Mononuclear cell (primary cell): ENCODE measurements around the gene SERTAD2. TPM values are rescaled to one million over a fixed set of nuclear protein-coding genes. Genes with fewer than 3 reads are reported as not detected.

Experiments used
- H3K27me3 ChIP-seq: 2 replicates; pipeline ENCODE4 v1.6.0; 2011; ENCODE audit warnings: low read length, control low read depth; ENCODE audit not compliant: insufficient read depth
- H3K4me1 ChIP-seq: 2 replicates; pipeline ENCODE4 v1.5.1; 2011; ENCODE audit warnings: mild to moderate bottlenecking, low read length, control low read depth; ENCODE audit not compliant: insufficient read depth
- H3K4me3 ChIP-seq: 2 replicates; pipeline ENCODE4 v1.5.1; 2011; ENCODE audit warnings: mild to moderate bottlenecking, low read length, moderate library complexity
- H3K9me3 ChIP-seq: 2 replicates; pipeline ENCODE4 v1.5.1; 2011; ENCODE audit warnings: low read depth, mild to moderate bottlenecking, control low read depth, low read length
- total RNA-seq: library from RNA; depleted of rRNA; stranded (reverse); fragments of >200 nt; gene quantifications from one replicate; pipeline ENCODE4 v1.2.3, GENCODE V29; 2012

The SERTAD2 gene
- total RNA-seq, 1 donor, result 45.4 TPM

DNA sequence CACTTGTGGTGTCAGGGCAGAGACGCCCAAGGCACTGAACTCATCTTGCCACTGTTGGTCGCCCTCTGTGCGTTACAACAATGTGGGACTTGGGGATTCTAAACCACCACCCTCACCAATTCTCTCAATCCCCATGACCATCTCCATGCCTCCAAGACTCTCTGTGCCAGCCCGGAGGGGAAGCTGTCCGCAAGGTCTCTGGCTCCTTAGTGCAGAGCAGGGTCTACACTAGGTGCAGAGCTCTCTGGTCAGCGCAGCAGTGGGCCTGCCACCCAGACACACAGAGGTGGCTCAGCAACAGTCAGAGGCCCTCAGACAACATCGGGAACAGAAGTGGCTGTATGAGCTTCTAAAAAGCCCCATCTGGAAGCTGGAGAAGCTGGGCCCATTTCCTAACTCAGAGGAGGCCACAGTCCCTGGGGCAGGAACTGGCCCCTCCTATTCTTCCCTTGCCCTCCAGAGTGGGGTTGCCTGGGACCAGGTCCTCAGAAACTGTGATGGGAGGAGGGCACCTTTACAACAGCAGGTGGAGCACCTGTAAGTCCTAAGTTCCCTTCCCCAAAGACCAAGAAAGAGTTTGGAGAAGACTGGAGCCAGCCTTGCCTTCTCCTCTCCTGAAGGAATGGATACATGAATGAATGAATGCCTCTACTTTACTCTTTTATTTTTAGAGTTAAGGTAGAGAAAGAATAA is 37.7 kb downstream of the SERTAD2 start:
- H3K27me3 ChIP-seq, result no peaks in the 10 kb centered on the region
- H3K4me3 ChIP-seq, result no peak overlapping the region
- H3K4me1 ChIP-seq, result no peaks in the 10 kb centered on the region
- no peaks in the 10 kb centered on the region for H3K9me3 ChIP-seq

- Histone ChIP-seq H3K9me3 (no peaks in the 10 kb centered on the region), H3K27me3 (no peaks in the 10 kb centered on the region), H3K4me1 (no peaks in the 10 kb centered on the region), H3K4me3 (no peak overlapping the region)
These were observed 38.4 kb downstream of the SERTAD2 start for GRCh38 chr2:64615192-64615763.

DNA sequence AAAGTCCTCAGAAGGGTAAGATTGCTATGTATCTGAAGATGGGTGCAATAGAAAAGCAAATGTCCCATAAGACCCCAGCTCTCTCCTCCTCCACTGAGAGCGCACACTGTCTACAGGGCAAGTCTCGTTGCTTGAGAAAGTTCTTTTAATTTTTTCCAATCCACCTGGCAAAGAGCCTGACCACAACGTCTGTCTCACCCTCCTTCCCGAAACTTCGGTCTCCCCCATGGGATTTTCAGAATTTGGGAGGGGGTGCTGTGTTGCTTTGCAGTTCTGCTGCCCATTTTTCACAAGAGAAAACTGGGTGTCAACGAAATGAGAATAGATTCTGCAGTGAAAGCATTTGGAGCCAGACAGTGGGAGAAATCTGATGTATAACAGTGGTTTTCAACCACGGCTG is 40.4 kb downstream of the SERTAD2 start:
- Histone ChIP-seq H3K27me3 (no peaks in the 10 kb centered on the region), H3K9me3 (no peaks in the 10 kb centered on the region), H3K4me3 (no peak overlapping the region), H3K4me1 (peaks cover 14% of the 10 kb centered on the region)

DNA sequence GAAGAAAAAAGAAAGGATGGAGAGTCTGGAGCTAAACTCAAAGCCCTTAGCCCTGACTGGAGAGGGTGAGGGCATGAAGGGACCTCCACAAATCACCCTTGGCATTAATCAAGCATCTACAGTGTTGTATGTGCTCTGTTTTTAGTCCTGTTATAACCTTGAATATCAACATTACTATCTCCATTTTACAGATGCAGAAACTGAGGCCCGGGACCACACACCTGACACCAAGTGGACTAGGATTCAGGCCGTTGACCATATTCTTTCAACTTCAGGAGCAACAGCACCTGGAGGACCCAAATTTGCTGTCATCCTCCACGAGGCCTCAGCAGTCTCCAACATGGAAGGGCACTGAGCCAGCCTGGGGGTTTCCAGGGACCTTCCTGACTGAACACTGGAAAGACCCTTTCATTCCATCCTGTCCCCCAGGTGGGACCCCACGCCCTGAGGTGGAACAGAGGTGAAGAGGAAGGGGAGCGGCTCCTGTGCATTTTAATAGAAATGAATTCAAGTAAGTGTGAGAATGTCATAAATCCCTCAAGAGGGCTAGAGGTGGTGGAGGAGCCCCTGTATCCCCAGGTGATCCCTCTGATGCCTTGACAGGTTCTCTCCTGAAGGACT is 41.0 kb downstream of the SERTAD2 start:
- H3K4me3 ChIP-seq, result no peak overlapping the region
- no peaks in the 10 kb centered on the region for H3K9me3 ChIP-seq
- peaks cover 20% of the 10 kb centered on the region for H3K4me1 ChIP-seq
- no peaks in the 10 kb centered on the region for H3K27me3 ChIP-seq

- Histone ChIP-seq H3K4me1 (peaks cover 35% of the 10 kb centered on the region), H3K27me3 (no peaks in the 10 kb centered on the region), H3K9me3 (no peaks in the 10 kb centered on the region), H3K4me3 (no peak overlapping the region)
These were observed 43.3 kb downstream of the SERTAD2 start for GRCh38 chr2:64610316-64610855.

GRCh38 chr2:64609942-64610281 is 43.8 kb downstream of the SERTAD2 start:
- H3K9me3 ChIP-seq, result no peaks in the 10 kb centered on the region
- peaks cover 35% of the 10 kb centered on the region for H3K4me1 ChIP-seq
- peak overlapping the region; percentile 58 for H3K4me3 ChIP-seq
- H3K27me3 ChIP-seq, result no peaks in the 10 kb centered on the region

DNA sequence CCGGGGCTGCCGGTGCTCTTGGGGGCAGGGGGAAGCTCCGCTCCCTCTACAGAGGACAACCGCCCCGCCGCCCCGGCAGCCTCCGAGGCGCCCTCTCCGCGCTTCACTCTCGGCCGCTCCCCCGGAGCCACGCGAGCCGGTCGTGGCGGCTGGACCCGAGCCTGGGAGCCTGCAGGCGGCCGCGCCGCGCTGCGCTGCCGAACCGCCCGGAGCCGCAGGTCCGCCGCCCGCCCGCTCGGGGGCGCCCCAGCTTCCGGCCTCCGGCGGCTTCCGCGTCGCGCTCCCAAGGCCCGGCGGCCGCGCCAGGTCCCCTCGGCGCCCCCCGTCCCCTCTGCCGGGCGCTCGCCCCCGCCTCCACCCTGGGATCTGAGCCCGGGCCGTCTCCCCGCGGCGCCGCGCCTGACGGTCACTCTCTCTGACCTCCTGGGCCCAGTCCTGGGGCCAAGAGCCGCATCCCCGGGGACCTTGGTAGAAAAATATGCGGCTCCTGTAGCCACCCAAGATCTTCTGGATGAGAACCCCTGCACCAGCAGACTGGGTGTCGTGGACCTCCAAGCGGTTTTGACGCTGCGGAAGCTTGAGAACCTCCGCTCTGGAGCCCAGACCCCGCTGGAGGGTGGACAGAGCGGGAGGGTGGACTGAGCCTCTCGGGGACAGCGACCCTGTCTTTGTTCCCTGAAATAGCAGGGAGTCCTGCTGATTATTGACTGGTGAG is 44.3 kb downstream of the SERTAD2 start:
- Histone ChIP-seq H3K4me1 (peaks cover 35% of the 10 kb centered on the region), H3K4me3 (peak overlapping the region; percentile 58), H3K9me3 (no peaks in the 10 kb centered on the region), H3K27me3 (no peaks in the 10 kb centered on the region)

DNA sequence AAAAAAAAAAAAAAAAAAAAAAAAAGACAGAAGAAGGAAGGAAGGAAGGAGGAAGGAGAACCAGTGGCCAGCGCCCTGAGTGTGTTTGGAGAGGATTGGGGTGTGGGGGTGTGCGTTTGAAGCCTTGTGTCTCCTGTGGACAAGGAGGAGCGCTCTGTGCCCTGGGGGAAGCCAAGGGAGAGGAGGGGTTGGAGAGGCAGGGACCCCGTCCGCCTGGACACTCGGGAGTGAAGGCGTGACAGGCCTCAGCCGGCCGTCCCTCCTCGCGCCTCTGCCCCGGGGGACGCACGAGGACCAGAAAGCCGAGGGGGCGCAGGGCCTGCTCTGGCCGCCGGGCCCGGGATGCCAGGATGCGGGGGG is 44.9 kb downstream of the SERTAD2 start:
- Histone ChIP-seq H3K9me3 (no peaks in the 10 kb centered on the region), H3K27me3 (no peaks in the 10 kb centered on the region), H3K4me3 (peak overlapping the region; percentile 58), H3K4me1 (peaks cover 35% of the 10 kb centered on the region)

DNA sequence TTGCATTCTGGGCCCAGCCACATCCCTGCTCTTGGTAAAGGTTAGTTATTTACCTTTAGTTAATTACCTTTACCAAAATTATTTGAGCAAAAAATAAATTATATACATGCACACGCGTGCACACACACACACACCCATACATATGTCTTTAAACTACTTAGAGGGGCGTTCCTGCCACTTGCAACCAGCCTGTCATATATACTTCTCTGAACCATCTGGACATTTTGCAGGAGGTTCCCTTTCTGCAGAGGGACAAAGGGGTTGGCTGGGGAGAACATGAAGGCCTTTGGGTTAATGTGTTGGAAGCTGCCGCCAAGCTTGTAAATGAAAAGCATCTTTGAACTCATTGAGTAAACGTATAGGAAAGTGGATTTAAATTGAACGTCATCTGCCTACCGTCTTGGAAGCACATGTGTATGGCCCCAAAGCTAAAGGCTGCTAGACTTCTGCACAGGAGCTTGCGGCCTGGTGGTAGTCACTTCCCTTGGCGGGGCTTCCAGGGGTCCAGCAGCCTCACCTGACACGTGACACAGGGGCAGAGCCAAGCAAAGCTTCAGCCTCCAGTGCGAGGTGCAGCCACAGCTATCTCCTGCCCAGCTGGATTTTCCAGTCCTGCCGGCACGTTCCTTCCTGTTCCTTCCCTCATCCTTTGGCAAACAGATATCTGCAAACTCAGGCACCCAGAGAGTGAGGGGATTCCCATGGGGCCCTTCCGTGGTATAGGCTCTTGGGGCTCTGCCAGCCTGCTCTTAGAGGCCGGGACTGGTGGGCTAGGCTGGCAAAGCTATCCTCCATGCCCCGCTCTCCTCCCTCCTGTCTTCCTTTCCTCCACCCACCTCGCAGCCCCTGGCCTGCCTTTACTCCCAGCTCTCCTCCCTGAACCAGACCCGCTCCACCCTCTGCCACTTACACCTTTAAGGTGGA is 46.1 kb downstream of the SERTAD2 start:
- H3K27me3 ChIP-seq, result no peaks in the 10 kb centered on the region
- no peak overlapping the region for H3K4me3 ChIP-seq
- H3K9me3 ChIP-seq, result no peaks in the 10 kb centered on the region
- peaks cover 35% of the 10 kb centered on the region for H3K4me1 ChIP-seq

DNA sequence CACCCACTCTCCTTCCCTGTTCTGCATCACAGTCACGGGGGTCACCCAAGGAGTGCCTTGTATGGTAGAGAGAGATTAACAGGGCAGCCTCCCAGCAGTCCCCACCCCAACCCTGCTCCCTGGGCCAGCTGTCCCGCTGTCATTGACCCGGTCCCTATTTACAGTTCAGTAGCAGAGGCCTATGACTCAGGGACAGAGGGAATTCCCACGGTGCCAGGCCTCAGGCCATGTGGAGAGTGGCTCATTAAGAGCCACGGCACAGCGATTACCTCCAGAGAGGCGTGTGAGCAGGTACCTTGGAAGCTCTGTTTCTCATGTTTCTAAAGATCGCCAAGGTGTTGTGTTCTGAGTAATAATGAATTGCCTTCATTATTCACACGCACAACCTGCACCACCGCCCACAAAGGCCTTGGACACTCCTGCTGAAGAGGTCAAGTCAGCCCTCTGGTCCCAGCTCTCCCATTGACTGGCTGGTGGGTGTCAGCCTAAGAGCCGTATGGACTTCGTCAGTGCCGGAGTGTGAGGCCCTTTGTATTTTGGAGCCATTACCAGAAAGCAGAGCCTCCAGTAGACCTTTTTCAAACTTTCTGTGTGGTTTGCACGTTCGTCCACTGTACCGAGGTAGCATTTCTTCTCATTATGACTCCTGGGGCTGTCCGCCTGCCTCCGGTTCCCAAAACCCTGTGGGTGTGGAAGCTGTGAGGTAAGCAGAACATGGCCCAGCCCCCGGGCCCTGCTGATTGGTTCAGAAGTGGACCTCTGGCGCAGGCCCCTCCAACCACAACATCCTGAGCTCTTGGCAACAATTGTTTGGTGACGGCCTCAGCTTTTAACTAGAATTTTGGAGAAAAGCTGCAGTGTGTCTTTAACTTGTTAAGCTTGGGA is 47.0 kb downstream of the SERTAD2 start:
- Histone ChIP-seq H3K27me3 (no peaks in the 10 kb centered on the region), H3K4me3 (no peak overlapping the region), H3K9me3 (no peaks in the 10 kb centered on the region), H3K4me1 (peaks cover 35% of the 10 kb centered on the region)

DNA sequence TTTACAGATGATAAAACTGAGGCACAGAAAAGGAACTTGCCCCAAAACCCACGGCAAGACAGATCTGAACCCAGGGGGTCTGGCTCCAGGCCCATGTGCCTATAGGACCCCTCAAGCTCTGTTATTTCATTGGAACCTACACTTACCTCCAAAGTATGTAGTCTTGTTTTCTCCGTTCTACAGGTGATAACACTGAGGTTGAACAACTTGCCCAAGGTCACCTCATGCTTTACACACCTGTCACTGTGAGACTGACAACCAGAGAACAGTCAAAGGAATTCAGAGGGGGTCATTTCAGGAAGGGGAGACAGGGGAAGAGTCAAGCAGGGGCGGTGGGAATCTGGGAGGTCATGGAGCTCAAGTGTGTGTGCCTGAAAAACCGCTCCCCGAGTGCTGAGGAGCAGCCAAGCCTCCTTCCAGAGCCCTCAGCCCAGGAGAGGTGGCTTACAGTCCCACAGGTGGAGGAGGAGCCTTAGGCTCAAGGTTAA is 47.7 kb downstream of the SERTAD2 start:
- no peaks in the 10 kb centered on the region for H3K9me3 ChIP-seq
- H3K4me3 ChIP-seq, result no peak overlapping the region
- H3K27me3 ChIP-seq, result no peaks in the 10 kb centered on the region
- H3K4me1 ChIP-seq, result peaks cover 35% of the 10 kb centered on the region

DNA sequence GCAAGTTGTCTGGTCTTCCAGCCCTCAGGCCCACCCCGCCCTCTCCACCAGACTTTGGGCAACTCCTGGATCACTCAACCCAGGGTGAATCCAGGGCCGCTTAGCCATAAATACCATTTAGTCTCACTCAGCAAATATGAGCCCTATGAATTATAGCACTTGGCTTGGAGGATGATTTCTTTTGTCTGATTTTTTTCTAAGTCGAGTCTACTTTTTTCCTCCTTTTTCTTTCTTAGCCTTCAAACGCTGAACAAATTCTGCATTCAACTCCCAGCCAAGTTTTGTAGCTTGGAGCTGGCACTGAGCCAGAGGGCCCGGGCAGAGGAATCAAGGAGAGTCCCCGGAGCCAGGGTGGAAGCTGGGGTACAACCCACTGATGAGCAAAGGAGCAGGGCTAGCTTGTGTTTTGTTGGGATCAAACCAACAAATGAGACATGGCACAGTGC is 48.7 kb downstream of the SERTAD2 start:
- Histone ChIP-seq H3K27me3 (no peaks in the 10 kb centered on the region), H3K9me3 (no peaks in the 10 kb centered on the region), H3K4me1 (peaks cover 35% of the 10 kb centered on the region), H3K4me3 (no peak overlapping the region)

DNA sequence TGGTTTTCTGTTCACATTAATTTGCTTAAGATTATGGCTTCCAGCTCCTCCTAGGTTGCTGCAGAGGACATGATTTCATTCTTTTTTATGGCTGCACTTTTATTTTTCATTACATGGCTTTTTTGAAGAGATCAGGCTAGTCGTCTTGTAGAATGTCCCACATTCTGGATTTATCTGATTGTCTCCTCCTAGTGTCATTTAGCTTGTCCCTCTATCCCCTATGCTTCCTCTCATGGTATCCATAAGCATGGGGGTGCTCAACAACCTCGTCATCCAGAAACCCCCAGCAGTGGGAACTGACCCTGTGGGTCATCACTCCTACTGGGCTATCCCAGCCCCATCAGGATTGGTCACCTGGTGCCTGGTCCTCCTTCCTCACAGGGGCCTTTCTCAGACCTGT is 49.6 kb downstream of the SERTAD2 start:
- H3K27me3 ChIP-seq, result no peaks in the 10 kb centered on the region
- no peak overlapping the region for H3K4me3 ChIP-seq
- peaks cover 30% of the 10 kb centered on the region for H3K4me1 ChIP-seq
- H3K9me3 ChIP-seq, result no peaks in the 10 kb centered on the region
